Measurements from ENCODE around the gene SLC50A1.
A peak's percentile ranks its signal among the peaks of the same experiment; 100 is the strongest.

The SLC50A1 gene

DNA sequence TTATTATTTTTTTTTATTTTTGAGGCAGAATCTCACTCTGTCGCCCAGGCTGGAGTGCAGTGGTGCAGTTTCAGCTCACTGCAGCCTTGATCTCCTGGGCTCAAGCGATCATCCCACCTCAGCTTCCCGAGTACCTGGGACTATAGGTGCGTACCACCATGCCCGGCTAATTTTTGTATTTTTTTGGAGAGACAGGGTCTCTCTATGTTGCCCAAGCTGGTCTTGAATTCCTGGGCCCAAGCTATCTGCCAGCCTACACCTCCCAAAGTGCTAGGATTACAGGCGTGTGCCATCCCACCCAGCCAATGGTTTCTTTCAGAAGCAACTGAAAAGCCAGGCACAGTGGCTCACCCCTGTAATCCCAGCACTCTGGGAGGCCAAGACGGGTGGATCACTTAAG lies 35.2 kb downstream of the SLC50A1 start:
- no peak for DNase-seq (ENCODE audit: low read depth)

DNA sequence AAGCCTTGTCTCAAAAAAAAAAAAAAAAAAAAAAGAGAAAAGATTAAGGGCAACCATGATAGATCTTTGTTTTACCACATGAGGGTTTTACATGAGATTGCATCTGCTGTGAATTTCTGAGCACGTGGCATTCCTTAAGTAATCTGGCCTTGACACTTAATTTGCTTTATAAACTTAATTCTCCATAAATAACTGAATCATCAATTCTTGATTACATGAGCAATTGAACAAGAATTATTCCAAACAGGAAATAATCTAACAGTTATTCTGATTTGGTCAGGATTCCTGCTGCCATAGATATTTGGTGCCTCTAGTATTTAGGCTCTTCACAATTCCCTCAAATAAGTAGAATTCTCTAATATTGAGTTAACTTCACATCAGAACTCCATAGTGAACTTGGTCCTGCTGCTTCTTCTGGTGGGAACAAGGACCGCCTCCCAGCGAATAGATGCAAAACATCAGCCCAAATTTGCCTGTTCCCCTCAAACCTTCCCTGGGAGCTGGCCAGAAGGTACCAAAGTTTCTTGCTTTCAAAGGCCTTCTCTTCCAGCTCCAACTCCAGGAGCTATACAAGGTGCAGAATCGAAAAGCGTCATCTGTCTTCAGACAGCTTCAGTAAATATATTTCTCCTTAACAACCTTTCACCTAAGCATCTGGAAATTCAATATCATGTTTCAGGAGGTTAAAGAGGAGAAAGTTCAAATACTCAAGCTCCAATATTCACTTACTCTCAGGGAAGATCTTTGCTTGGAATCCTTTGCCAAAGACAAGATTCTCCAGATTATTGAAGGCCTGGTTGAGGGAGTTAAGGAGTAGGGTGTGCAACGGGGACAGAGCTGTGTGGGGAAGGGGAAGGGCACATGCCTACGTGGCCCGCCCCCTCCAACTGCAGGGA lies 36.4 kb downstream of the SLC50A1 start:
- DNase-seq (ENCODE audit: low read depth): no peak

DNA sequence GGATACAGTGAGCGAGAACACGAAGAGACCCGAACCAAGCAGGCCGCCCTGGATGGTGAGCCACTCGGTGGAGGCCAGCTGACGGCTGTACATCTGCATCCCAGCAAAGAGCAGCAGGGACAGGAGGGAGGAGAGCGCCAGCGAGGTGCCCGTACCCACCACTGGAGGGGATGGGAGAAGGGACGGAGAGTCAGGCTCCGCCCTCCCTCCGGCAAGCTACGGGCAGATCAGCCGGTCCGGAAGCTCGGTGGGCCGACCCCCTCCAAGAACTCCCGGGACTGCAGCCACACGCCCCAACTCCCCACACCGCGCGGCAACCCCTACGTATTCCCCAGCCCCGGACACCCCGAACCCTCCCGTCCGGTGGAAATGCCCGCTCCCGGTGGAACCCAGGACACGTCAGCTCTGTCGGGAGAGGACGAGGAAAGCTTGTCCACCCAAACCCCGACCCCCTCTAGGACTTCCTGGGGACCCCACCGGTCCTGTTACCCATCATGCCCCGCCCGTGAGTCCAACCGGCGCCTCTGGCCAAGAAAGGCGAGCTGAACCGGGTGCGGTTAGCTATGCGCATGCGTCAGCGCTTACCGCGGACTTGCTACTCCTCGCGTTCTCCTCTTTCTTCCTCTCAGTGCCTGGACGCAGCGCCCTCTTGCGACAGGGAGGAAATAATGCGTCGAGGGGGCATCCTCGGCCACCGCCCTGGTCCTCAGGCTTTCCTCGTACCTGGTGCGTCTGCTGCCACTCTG lies 37.3 kb downstream of the SLC50A1 start, which contains the start of gene KRTCAP2:
Gene KRTCAP2 (minus strand): TSS at position 573 of the 746 bp plus-strand sequence. CDS start 80 bp downstream, at position 493.
- peak; percentile 91 for DNase-seq (ENCODE audit: low read depth)

DNA sequence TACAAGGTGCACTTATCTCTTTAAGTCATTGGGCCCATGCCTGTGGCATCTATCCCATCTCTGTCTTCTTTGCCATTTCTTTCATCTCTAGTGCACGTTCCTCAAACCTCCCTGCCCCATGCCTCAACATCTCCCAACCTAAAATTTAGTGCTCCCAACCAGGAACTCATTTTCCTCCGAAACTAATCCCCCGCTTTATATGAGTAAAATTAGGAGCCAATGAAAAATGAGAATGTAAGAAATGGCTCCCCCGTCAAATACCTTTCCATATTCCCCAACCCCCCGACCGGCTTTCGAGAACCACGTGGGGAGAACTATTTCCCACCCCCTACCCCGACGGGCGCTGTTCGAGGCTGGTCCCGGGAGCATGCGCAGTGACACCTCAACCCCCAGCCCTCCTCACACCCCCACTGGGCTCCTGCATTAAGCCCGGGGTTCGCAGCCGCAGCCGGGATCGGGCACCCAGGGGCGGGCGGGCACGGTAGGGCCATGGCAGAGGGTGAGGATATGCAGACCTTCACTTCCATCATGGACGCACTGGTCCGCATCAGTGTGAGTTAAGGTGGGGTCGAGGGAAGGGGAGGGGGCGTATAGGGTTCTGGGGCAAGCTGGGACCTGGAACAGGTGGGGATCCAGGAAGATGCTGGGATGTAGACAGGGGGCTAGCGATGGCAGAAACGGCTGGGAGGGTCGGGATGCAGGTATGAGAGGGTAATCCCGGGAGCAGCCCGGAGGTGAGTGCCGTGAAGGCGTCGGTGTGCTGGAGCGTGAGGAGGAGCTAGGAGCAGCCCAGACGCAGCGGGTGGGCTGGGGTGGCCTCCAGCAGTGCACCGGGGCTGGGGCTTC lies 38.0 kb downstream of the SLC50A1 start, which contains the start of gene TRIM46:
Gene TRIM46 (plus strand): TSS at position 372 of the 846 bp plus-strand sequence. CDS start 118 bp downstream, at position 490.
- peak; percentile 39 for DNase-seq (ENCODE audit: low read depth)

DNA sequence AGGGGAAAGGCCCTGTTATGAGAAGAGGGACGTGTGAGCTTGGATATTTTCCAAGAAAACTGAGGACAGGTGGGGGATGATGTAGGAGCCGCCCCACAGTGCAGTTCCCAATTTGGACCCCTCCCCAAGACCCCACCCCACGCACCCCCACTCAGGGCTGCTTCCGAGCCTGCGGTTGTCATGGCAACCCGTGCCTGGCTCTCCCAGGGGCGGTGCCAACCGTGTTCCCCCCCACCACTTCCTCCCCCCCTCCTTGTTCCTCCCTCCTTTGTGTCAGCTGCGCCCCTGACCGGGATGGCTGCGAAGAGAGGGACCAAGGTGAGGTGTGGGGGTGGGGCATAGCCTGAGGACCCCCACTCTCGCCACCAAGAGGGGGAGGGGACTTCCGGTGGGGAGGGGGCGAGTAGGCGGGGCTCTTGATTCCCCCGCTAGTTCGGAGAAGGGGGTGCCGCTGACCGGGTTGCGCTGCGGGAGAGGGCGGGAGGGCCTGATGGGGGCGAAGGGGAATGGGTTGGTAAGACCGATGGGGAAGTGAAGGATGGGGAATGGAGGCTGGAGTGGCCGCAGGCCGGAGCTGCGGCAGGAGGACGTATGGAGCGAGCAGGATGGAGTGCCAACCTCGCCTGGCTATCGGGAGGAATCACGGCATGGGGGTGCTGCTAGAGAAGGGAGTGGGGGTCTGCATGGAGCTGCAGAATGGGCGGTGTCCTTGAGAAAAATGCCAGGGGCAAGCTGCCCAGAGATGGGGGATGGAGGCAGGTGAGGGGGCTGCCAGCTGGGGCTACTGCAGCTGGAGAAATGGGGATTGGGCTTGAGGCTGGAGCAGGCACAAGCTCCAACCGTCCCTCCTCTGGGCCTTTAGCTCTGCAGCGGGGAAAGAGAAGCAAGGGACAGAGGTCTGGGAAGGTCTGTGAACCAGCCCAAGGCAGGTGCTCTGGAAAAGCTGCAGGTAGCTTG lies 39.0 kb downstream of the SLC50A1 start:
- DNase-seq (ENCODE audit: low read depth): peak; percentile 36

DNA sequence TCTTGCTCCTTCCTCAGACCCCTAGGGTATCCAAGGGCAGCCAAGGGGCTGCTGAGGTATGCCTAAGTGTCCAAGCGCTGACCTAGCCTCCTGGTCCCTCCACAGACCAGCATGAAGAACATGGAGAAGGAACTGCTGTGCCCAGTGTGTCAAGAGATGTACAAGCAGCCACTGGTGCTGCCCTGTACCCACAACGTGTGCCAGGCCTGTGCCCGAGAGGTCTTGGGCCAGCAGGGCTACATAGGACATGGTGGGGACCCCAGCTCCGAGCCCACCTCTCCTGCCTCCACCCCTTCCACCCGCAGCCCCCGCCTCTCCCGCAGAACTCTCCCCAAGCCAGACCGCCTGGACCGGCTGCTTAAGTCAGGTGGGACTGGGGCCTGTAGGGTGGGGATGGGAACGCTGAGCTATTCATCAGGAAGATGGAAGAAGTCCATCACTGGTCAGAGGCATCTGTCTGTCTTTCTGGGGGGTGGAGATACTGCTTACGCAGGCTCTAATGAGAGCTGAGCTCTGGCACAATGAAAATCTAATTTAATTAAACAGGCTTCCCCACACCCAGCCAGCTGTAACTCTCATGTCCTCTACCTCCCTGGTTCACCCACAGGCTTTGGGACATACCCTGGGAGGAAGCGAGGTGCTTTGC lies 39.8 kb downstream of the SLC50A1 start:
- DNase-seq (ENCODE audit: low read depth): no peak

DNA sequence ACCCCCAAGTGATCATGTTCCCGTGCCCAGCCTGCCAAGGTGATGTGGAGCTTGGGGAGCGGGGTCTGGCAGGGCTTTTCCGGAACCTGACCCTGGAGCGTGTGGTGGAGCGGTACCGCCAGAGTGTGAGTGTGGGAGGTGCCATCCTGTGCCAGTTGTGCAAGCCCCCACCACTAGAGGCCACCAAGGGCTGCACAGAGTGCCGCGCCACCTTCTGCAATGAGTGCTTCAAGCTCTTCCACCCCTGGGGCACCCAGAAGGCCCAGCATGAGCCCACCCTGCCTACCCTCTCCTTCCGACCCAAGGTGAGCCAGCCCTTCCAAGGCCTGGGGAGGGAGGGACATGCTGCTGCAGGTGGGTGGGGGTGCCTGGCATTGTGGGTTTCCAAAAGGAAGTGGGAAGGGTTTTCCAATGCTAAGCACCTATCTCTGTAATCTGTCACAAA lies 40.3 kb downstream of the SLC50A1 start:
- no peak for DNase-seq (ENCODE audit: low read depth)

DNA sequence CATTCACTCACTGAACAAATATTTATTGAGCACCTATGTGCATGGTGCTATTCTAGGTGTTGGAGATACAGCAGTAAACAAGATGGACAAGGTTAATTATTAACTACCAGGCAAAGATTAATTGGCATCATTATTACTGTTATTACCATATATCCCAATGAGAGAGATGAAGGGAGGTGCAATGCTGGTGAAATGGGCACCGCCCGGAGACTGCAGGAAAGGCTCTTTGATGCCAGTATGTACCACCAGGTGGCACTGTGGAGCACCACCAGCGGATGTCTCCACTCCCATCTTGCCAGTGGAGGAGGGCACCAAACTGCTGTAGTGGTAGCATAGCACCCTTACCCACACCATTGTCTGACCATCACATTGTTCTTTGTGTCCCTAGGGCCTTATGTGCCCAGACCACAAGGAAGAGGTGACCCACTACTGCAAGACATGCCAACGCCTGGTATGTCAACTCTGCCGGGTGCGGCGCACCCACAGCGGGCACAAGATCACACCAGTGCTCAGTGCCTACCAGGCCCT lies 41.0 kb downstream of the SLC50A1 start:
- peak; percentile 70 for DNase-seq (ENCODE audit: low read depth)

DNA sequence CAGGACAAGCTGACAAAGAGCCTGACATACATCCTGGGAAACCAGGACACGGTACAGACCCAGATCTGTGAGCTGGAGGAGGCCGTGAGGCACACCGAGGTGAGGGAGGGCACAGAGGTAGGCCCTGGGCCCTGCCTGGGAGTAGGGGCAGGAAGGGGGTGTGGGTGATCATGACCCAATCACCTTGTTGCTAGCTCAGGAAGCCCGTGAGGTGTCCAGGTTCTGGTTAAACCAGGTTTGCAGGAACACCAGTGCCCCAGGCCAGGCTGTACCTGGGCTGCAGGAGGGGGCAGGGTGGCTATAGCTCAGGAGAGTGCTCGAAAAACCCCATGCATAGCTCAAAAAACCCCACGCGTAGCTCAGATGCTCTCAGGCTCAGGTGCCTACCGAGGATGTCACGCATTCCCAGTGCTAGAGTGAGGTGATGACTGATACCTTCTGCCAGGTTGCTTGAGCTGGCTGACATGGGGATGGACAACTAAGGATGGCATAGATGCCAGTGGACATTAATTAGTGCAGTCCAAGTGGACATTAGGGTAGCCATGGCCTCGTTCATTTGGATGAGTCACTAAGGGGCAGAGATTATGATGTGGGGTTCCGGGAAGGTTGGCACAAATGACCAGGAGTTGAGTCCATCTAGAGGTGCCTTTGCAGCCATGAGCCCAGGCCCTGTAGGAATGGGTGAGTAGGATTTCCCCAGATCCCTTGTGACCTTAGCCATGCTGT lies 41.7 kb downstream of the SLC50A1 start:
- no peak for DNase-seq (ENCODE audit: low read depth)

DNA sequence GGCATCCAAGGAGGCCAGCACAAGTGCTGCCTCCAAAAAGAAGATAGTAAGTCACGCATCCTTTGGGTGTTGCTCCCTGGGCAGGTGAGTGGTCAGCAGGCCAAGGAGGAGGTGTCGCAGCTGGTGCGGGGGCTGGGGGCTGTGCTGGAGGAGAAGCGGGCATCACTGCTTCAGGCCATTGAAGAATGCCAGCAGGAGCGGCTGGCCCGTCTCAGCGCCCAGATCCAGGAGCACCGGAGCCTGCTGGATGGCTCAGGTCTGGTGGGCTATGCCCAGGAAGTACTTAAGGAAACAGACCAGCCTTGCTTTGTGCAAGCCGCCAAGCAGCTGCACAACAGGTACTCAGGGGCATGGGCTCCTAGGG lies 42.2 kb downstream of the SLC50A1 start:
- DNase-seq (ENCODE audit: low read depth): no peak

DNA sequence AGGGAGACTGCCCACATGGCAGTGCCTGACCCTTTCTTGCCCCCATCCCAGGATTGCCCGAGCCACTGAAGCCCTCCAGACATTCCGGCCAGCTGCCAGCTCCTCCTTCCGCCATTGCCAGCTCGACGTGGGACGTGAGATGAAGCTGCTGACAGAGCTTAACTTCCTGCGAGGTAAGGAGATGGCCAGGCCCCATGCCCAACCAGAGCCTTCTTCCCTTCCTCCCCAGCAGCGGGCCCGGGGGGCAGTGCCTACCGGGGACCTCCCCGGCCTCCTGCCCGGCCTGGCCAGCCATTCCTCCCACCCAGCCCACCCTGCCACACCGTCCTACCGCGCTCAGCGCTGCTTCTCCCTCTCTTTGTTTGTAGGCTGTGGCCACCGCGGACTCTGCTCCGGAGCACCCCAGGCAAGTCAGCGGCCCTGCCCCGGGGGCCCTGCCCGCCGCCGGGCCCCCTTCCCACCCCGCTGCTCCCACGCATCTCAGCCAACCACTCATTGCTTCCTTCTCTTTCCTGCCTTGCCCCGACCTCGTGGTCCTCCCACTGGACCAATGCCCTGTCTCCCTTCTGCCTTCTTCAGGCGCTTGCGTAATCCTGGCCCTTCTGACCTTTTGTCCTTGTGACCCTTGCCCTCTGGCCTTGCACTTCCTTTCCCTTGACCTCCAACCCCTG lies 42.9 kb downstream of the SLC50A1 start:
- DNase-seq (ENCODE audit: low read depth): no peak

DNA sequence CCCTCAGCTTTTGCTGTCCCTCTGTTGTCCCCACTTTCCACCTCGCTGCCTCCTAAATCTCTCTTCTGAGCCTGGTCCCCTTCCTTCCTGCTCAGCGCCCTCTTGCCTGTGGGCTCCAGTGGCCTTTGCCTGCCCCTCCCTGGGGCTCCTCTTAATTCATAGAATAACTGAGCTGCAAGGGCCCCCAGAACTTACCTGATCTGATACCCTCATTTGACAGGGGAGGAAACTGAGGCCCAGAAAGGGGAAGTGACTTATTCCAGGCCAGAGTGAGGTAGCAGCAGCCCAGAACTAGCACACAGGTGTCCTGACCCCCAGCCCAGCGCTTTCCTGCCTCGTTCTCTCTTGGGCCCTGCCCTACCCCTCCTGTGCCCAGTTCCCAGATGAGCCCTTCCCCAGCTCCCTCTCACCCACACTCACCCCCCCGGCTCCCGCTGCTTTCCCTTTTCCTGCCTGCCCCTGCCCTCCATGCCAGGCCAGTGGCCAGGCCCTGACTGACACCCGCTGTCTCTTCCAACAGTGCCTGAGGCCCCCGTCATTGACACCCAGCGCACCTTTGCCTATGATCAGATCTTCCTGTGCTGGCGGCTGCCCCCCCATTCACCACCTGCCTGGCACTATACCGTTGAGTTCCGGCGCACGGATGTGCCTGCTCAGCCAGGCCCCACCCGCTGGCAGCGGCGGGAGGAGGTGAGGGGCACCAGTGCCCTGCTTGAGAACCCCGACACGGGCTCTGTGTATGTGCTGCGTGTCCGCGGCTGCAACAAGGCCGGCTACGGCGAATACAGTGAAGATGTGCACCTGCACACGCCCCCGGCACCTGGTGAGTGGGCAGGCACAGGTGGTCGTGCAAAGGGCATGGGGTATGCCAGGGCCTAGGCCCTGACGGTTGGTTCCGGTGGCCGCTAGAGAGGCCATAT lies 43.7 kb downstream of the SLC50A1 start:
- DNase-seq (ENCODE audit: low read depth): no peak

DNA sequence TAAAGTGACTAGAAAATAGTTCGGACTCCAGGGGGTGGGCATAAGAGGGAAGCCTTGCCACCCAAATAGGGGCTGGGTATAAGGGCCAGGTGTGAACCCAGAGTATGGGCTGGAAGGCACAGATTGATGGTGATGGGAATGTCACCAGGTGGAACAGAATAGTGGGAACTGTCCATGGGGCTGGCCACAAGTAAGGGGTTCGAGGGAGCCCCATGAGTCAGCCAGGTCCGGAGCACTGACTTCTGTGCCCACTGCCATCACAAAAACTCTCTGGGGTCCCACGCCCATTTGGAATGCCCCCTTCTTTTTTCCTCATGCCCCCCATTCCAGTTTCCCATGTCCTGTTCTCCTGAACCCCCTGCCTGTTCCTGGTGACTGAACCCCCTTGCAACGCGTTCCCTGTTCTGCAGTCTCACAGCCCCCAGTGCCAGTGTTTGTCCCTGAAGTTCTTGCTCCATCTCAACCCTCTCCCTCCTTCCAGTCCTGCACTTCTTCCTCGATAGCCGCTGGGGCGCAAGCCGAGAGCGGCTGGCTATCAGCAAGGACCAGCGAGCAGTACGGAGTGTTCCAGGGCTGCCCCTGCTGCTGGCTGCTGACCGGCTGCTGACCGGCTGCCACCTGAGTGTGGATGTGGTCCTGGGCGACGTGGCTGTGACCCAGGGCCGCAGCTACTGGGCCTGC lies 45.9 kb downstream of the SLC50A1 start:
- no peak for DNase-seq (ENCODE audit: low read depth)

DNA sequence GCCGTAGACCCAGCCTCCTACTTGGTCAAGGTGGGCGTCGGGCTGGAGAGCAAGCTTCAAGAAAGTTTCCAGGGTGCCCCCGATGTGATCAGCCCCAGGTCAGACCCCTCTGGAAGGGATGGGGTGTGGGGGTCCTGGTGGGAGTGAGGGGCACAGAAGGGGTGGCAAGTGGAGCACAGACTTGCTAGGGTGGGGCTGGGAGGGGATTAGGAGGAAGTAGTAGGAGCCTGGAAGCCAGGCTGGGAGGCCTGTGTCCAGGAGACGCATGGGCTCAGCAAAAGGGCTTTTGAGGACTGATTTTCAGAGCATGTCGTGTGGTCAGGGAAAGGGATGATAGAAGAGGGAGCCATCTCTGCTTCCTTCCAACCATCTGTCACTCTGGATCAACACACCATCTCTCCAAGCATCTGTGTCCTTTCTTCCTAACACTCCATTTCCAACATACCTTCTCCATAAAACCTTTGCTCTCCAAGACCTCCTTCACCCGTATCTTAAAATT lies 46.4 kb downstream of the SLC50A1 start:
- no peak for DNase-seq (ENCODE audit: low read depth)

DNA sequence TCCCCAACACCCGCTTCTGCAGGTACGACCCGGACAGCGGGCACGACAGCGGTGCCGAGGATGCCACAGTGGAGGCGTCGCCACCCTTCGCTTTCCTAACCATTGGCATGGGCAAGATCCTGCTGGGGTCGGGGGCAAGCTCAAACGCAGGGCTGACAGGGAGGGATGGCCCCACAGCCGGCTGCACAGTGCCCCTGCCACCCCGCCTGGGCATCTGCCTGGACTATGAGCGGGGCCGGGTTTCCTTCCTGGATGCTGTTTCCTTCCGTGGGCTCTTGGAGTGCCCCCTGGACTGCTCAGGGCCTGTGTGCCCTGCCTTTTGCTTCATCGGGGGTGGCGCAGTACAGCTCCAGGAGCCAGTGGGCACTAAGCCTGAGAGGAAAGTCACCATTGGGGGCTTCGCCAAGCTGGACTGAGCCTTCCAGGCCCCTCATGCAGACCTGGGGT lies 48.1 kb downstream of the SLC50A1 start:
- no peak for DNase-seq (ENCODE audit: low read depth)

DNA sequence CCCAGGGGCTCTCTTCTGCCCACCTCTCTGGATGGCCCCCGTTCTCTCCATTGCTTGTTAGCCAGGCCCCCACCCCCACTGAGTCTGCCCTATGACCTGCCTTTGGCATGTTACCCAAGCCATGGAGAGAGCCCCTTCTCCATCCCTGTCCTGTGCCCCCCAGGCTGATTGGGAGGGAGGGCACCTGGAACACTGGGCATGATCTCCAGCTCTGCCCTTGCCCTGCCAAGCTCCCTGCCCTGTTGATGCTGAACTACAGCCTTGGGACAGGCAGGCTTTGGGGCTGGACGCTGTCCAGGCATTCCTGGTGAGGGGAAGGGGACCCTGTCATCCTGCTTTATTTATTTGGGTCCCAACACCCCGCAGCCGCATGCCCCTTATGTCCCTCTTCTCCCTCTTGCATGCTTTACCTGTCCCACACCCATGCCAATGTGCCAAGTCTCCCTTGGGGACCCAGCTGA lies 48.7 kb downstream of the SLC50A1 start:
- no peak for DNase-seq (ENCODE audit: low read depth)

Data from activated T-helper 1 cell treated with Interleukin-2 at 50 U/mL for 16 hours (primary cell).